ENCODE measurements around the gene TCF7.

Gene TCF7

DNA sequence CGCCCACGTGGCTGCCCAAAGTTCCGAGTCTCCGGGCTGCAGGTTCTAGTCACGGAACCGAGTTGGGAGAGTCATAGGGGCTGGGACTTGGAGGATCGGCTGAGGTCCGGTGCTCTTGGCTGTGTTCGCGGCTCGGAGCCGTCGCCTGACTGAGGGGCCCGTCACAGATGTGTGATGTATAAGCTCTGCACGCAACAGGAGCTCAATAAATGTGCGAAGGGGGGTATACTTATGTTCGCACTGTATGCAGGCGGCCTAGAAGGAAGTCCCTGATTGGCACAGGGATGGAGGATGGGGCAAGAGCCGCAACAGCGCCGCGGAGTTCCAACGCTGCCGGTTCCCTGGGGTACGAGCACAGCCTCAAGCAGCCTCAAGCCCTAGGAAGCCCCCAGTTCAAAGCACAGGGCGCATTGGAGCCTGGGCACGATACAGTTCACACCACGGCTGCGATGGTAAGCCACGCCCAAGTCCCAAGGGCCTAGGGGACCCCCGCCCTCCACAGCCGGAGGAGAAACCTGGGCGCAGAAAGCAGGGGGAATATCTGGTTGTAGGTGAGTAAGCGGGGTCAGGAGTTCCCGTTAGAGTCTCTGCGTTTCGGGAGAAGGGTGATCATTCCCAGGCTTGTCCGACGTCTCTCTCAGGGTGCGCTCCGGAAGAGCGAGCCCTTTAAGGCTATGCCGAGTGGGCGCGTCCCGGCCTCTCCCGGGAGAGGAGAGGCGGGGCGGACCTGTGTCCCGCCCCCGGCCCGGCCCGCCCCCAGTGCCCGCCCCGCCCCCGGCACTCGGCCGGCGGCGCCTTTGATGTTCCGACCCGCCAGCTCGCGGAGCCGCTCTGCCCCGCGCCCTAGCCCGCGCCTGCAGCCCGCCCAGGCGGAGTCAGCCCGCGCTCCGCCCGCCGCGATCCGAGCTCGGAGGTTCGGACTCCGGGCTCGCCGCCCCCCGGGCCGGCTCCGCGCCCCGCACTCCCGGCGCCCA lies at the start of gene TCF7:
TCF7 (plus strand) TSS at position 780 of the 974 bp plus-strand sequence. CDS start 226 bp downstream, outside the sequence.
- in situ Hi-C loops (cut with HindIII; ENCODE audit: low sequenced_read_pairs): no loop called here

DNA sequence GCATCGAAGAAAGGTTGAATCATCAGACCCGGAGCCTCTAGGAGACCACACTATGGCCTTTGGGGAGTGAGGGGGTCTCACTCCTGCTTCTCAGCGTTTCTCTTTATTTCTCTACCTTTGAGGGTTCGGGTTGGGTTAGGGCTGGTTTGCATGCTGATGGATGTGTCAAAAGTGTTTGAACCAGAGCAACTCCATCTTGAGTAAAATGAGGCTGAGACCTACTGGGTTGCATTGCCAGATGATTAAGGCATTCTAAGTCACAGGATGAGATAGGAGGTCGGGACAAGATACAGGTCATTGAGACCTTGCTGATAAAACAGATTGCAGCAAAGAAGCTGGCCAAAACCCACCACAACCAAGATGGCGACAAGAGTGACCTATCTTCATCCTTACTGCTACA lies 44.9 kb upstream of the TCF7 start:
- in situ Hi-C loops (cut with HindIII; ENCODE audit: low sequenced_read_pairs): loop anchor here (5.0 to 10.0 kb wide), 2 partner anchors 55 to 103 kb away; no protein-coding TSS in a partner anchor

DNA sequence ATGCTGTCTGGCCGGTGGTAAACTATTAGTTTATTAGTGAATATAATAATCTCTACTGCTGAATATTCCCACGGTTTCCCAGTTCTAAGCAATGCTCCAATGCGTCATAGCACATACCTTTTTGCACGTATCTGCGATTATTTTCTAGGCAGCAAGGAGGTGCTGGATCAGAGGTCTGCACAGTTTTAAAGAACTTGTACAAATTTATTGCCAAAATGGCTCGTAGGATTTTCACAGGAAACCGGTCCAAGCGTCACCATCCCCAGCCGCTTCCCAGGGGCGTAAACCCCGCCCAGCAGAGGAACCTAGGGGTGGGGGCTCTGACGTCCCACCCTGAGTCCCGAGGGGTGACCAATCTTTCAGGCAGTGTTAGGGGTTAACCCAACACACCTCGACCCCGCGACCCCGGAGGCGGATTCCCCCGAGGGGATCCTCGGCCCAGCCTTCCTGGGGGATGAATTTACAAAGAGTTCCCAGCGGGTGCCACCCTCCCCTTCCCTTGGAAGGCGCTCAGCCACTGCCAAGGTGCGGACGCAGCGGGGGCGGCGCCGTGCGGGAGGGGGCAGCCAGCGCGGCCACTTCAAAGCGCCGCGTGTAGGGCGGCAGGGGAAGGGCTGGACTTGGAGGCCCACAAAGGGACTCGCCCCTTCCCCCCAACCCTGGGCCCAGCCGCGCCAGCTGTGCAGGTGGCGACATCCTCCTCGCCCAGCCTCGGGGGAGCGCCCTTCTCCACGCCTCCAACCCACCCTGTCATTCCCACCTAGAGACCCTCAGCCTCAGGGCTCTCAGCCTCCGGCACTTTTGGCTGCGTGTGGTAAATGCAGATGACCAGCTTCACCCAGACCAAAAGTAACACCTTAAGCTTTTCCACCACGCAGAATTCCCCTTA lies 43.5 kb upstream of the TCF7 start:
- in situ Hi-C loops (cut with HindIII; ENCODE audit: low sequenced_read_pairs): no loop called here

DNA sequence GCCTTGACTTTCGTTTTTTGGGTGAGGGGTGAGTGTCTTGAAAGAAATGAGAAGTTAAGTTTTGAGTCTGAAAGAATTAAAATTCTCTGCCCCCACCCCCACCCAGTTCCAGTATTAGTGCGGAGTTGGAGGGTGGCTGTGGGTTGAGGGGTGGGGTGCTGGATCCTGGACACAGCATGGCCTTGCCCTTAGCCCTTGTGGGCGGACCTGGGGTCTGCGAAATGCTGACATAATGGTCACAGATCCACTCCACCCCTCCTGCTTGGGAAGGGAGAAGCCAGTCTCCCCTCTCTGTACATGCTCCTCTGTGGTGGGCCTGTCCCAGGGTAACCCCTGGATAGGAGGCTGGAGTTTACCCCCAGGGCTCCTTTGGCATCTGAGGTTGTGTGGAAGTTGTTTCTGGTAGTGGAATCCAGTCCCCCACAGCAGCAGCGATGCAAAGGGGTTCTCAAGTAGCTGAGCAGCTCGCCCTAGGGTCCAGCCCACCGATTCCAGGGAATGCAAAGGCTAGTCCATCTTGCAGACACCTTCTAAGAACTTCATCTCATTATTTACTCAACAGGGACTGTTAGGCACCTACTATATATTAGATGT lies 42.8 kb upstream of the TCF7 start:
- in situ Hi-C loops (cut with HindIII; ENCODE audit: low sequenced_read_pairs): no loop called here

DNA sequence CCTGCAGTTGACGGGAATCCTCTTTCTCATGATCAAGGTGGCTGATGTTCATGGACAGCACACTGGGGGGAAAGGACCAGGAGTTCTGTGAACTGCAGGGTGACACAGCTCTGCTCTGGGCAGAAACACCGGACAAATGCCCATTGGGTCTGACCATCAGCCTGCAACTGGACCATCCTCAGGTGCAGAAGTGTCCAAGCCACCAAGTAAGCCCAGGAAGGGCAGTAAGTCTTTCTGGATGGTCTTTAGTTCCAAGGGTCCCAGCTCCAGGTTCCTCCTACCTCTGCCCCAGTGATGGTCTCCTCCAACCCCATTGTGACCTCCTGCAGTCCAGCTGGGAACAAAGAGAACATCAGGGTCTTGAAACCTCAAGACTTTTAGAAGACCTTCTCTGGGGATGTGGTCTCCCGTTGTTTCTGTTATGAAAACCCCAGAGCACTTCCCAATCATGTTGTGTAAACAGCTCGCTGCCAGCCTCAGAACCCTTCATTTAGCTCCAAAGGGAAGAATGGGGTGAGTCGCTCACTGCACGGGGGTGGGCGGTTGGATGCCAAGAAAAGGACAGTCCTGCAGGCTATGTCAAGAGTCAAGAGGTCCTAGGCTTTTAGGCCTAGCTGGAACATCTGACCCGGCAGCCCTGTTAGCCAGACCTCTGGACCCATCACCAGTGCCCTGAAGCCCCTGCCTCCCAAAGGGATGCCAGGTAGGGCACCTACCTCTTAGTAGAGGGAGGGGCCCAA lies 41.8 kb upstream of the TCF7 start:
- in situ Hi-C loops (cut with HindIII; ENCODE audit: low sequenced_read_pairs): no loop called here

DNA sequence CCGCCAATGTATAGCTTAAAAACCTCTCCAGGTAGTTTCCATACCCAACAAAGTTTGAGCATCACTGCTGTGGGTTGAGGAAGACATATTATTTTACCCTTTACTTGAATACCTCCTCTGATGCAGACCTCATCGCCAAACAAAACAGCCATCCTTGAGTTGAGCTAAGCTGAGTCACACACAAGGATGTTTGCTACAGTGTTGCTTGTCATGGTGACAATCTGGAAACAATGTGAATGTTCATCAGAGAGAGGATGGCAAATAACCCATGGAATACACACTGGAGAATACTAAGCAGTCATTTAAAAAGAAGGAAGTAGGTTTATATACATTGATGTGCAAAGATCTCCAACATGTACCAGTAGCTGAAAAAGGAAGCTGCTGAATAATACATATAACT lies 41.1 kb upstream of the TCF7 start:
- in situ Hi-C loops (cut with HindIII; ENCODE audit: low sequenced_read_pairs): no loop called here

DNA sequence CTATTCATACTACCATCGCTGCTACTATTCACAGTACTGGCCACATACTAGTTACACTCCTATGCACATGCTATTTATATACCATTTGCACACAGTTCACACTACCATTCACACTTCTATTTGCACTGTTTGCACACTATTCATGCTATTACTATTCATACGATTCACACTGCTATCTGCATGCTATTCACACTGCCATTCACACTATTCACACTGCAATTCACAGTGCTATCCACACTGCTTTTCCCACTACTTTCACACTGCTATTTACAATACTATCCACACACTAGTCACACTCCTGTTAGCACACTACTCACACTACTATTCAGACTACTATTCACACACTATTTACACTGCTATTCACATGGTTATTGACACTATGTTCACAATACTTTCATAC lies 39.4 kb upstream of the TCF7 start:
- in situ Hi-C loops (cut with HindIII; ENCODE audit: low sequenced_read_pairs): no loop called here

DNA sequence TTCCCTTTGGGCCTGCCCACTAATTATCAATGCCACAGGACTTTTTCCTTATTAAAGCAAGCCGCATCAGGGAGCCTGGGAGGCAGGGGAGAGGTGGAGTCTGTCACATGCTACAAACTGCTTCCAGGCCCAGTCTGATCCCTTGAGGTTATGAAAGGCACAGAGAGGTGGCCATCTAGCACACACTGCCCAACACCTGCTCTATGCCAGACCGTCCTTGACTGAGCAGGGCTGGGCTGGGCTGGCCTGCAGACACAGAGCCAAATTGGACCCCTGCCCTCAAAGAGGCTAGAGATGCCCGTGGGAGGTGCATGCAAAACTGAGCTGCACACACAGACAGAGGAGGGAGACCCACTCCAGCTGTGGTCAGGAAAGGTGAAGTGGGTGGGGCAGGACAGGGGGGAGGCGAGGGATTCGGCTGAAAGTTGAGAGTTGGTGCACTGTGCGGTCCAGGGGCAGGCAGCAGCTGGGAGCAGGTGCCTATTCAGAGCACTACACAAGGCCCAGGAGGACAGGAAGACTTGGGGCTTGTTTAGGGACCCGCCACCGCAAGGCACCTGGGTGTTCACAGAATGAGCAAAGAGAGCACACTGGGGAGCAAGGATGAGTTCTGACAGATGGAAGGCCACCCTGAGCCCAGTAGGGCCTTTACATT lies 36.4 kb upstream of the TCF7 start:
- in situ Hi-C loops (cut with HindIII; ENCODE audit: low sequenced_read_pairs): no loop called here

DNA sequence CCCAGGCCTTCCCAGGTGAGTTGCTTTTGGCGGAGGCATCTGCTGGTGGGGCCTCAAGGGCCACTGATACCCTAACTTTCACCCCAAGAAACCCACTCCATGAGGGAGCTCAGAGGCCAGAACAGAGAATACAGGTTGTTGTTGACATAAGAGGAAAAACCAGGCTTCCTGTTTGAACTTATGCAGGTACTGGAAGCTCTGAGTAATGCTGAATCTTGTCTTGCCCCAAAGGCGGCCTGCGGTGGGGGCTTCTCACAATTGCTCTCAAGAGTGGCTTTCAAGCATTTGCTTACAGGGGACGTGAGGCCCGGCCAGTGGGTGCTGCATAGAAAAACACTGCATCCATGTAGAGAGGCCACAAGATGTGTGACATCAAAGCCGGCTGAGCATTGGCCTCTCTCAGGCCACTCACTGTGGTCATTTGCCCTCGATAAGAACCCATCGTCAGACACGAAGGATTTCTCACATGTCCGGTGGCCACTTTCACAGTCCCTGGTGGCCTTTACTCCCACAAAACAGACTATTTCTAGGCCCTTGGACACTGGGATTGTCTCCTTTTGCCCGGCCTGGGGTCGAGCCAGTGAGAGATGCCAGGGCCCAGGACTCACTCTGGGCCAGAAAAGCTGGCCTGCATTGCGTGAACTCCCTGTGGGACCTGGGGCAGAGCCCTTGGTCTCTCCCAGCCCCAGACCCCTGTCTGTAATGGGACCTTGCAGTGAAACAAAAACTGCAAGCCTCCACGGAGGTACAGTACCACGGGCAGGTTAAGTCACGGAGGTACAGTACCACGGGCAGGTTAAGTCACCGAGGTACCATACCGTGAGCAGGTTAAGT lies 34.5 kb upstream of the TCF7 start:
- in situ Hi-C loops (cut with HindIII; ENCODE audit: low sequenced_read_pairs): no loop called here

DNA sequence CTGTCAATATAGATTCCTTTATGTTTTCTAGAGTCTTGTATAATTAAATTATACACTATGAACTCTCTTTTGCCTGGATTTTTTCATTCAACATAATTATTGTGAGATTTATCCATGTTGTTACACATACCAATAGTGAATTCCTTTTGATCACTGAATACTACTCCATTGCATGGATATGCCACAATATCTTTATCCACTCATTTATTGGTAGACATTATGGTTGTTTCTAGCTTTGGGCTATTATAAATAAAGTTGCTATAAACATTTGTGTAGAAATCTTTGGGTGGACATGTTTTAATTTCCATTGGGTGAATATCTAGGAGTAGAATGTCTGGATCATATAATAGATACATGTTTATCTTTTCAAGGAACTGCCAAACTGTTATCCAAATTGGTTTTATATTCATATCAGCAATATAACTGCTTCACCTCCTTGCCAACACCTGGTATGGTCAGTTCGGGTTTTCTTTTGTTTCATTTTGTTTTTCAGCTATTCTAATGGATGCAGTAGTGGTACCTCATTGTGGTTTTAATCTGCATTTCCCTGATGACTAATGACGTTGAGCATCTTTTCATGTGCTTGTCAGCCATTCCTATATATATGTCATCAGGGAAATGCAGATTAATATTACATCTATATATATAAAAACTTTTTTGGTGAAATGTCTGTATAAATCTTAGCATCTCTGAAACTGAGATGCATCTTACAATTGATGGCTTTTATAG lies 32.1 kb upstream of the TCF7 start:
- in situ Hi-C loops (cut with HindIII; ENCODE audit: low sequenced_read_pairs): no loop called here

DNA sequence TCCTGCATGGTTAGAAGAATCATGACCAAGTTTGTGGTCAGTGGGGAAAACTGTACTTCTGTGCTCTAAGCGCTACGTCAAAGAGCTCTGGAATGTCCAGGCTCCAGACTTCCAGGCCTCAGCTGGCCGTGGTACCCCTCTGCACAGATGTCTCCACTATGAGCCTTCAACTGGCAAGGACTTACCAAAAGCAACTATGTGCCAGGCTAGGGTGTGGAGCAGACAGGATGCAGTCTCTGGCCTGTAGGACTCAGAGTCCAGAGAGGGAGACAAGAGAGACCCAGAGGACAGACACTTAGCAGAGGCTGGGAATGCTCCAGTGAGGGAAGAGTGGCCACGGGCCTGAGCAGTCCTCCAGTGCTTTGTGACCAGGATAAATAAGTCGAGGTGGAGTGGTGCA lies 31.0 kb upstream of the TCF7 start:
- in situ Hi-C loops (cut with HindIII; ENCODE audit: low sequenced_read_pairs): no loop called here

DNA sequence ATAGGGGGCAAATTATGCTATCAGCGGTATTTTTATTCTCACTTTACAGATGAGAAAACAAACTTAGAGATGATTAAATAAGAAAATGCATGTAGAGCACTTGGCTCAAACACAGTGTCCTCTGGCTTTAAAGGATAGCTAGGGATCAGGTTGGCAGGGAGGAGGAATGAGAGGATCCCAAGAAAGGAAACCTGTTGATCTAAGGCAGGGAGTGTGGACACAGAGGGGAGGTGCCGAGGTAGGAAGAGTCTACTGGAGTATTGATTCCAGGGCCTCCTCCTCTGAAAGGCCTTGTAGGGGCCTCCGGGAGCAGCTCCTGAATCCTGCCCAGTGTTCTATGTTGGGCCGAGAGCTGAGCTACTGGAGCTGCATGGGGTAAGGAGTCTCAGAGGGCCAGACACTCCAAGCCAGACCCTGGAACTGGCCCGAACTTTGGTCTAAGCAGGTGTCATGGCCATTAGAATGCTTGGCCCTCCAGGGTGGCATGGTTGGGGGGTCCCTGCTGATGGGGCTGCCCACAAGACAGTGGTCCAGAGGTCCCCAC lies 30.4 kb upstream of the TCF7 start:
- in situ Hi-C loops (cut with HindIII; ENCODE audit: low sequenced_read_pairs): no loop called here

DNA sequence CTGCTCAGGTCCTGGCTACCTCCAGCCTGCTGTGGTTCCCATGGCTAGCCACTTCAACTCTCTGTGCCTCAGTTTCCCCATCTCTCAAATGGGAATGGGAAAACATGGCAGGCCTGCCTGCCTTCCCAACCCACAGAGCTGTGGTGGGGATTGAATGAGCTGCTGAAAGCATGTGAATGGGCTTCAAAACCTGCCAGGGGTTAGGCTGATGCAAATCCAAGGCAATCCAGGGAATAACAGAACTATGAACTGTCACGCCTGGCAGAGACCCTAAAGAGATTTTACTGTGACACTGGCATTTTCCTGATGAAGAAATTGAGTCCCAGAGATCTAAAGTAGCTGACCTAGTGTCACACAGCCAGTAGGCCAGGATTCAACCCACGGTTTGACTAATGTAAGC lies 29.9 kb upstream of the TCF7 start:
- in situ Hi-C loops (cut with HindIII; ENCODE audit: low sequenced_read_pairs): no loop called here

DNA sequence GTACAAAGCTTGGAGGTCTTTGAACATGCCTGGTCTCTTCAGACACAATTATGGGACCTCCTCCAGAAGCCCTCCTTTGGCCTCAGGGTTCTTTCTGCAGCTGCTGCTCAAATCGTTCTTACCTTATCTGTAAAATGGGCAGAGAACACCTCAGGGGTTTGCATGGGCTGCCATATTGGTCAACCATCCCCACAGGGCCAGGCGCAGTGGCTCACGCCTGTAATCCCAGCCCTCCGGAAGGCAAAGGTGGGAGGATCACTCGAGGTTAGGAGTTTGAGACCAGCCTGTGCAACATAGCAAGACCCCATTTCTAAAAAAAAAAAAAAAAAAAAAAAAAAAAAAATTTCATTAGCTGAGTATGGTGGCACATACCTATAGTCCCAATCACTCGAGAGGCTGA lies 29.1 kb upstream of the TCF7 start:
- in situ Hi-C loops (cut with HindIII; ENCODE audit: low sequenced_read_pairs): loop anchor here (5.0 kb wide), 2 partner anchors 33 to 42 kb away; no protein-coding TSS in a partner anchor

DNA sequence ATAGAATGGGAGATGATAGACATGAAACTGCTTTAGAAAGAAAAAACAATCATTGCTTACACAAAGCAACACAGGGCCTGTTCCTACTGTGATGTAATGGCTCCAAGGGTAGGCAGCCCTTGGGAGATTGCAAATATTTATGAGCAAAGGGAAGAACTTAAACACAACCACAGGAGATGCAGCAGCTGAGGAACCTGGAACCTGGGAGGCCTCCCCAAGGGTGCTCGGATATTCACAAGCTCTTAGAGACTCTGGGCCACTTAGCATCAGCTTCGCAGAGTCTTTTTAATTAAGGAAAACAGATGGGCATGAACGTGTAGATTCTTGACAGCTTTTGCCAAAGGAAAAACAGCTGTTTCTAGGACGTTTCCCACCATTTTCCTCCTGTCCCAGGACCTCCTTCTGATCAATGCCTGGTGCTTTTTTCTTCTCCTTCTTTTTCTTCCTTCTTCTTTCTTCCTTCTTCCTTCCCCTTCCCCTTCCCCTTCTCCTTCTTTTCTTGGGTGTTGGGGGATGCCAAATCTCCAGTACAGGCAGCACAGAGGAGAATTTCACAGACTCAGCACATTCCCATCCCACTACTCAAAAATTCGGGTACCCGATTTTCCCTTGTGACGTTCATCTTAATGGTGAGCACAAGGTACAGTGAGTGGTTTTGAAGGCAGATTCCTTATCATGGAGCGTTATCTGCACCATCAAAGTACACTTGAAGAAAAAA lies 28.1 kb upstream of the TCF7 start:
- in situ Hi-C loops (cut with HindIII; ENCODE audit: low sequenced_read_pairs): loop anchor here (5.0 kb wide), 2 partner anchors 34 to 41 kb away; no protein-coding TSS in a partner anchor

DNA sequence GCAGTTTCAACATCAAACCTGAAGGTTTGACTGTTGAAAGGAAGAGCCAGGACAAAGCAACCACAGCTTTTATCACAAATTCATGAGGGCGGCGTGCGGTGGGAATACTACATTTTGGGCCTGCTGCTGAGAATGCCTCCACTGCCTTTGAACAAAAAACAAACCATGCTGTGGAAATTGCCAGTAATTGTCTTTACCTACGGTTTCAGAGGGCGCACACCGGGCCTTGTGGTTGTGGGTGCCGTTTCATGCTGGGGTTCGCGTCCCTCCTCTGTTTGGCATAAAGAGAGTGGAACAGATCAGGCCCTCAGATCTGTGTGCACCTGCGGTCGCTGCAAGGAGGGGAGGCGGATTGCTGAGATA lies 27.6 kb upstream of the TCF7 start:
- in situ Hi-C loops (cut with HindIII; ENCODE audit: low sequenced_read_pairs): loop anchor here (5.0 kb wide), 2 partner anchors 35 to 40 kb away; no protein-coding TSS in a partner anchor

DNA sequence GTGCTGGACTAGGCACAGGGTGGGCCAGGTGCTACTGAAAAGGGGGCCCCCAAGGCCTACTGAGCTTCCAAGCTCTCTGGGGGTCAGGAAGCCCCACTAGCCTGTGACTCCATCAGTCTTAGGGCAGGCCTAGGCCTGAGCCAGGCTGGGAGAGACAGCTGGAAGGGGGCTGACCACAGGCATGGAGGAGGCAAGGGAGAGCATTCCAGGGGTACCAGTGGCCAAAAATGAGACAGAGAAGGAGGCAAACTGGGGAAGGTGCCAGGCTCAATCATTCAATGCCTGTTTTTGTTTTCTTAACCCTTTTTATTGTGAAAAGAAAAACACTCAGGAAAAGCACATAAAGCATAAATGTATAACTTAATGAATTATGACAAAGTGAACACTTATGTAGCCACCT lies 26.2 kb upstream of the TCF7 start:
- in situ Hi-C loops (cut with HindIII; ENCODE audit: low sequenced_read_pairs): loop anchor here (5.0 kb wide), 2 partner anchors 36 to 39 kb away; no protein-coding TSS in a partner anchor
